ENCODE measurements around the gene PRSS2.

Gene PRSS2

GRCh38 chr7:142804728-142805207 lies 34.0 kb downstream of the PRSS2 start:
- DNase-seq: no peak

GRCh38 chr7:142805350-142806021 lies 34.7 kb downstream of the PRSS2 start:
- no peak for DNase-seq

GRCh38 chr7:142806022-142806356 lies 35.2 kb downstream of the PRSS2 start:
- DNase-seq: no peak

DNA sequence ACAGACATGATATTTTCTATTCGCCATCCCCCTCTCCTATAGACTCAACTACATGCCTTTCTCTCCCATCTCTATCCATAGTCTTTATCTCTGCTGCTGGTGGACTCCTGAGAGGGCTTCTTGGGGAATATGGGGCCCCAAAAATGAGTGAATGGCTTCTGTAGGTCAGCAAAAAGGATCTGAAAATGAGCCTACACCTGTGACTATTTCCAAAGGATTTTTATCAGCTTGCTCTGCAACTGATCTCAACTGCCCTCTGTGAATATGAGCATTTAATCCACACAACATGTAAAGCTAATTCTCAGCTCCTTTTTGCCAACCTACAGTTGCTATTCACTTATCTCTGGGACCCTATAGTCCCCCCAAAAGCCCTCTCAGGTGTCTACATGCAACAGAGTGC lies 36.2 kb downstream of the PRSS2 start:
- no peak for DNase-seq

- DNase-seq: peak; percentile 93
Measured at GRCh38 chr7:142807855-142808460, 37.2 kb downstream of the PRSS2 start.

GRCh38 chr7:142808461-142808801 lies 37.7 kb downstream of the PRSS2 start:
- no peak for DNase-seq

DNA sequence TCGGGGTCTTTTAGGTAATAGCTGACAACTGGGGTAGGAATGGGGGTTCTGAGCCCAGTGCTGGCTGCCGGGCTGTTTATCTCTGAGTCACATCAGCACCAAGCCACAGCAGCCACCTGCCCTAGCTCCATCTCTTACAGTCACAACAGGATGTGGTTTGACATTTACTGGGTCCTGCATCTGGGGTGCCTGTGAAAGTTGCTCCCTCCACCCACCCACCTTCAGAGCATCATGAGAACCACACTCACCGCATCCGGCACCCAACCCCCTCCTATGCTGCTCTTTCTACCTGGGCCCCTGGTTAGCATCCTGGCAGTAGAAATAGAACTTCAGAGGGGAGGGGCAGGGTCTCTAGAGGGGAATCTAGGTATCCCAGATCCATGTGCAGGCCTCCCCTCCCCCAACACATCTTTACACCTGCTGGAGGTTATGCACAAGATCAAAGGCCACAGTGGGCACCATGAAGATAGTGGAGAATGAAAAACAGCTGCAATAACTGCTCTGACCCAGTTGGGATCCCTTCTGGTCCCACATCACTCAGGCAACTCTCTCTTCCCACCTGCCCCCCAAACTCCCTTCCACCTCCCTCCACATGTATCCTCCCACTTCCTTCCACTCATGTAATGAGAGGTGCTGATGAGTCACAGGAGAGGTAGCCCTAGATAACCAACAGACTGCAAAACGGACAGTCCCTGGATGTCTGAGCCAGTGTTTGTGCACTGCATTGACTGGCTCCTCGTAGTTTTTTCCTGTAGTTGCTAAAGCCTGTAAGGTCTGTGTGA lies 38.2 kb downstream of the PRSS2 start:
- DNase-seq: peak; percentile 98

- DNase-seq: no peak
Measured at GRCh38 chr7:142809671-142810070, 38.9 kb downstream of the PRSS2 start.

GRCh38 chr7:142811154-142811737 lies 40.5 kb downstream of the PRSS2 start:
- peak; percentile 83 for DNase-seq

- DNase-seq: no peak
Measured at GRCh38 chr7:142812437-142813215, 41.9 kb downstream of the PRSS2 start.

DNA sequence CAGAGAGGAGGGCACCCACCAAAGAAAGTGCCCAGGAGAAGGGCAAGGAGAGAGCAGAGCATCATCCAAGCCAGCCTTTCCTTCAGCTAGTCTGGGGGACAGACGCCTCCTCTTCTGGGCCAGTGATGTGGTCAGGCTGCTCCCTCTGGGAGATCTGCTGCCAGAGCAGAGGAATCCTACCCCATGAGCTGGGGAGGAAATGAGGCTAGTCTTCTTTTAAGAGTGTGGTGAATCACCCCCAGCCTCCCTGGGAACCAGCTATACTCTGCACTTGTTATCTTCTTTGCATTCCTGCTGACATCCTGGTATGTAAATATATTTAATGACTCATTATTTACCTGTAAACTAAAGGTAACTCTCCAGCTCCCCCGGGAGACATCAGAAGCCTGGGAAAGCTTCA lies 42.5 kb downstream of the PRSS2 start:
- no peak for DNase-seq

GRCh38 chr7:142813699-142814098 lies 42.9 kb downstream of the PRSS2 start:
- DNase-seq: no peak

DNA sequence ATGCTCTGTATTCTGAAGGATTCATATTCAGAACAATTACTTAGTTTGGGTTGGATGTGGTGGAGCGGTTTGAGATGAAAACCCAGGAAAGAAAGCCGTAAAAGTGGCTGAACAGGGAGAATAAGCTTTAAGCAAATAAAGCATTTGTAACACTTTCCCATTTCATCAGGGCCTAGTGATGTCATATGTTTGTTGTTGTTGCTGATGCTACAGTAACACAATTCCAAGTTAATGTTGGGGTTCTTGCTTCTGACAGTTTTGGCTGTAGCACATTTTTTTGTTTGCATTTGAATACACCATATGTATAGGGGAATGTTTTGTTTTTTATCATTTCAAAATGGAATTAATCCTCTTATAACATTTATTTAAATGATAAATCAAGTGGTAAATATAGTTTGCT lies 43.7 kb downstream of the PRSS2 start:
- no peak for DNase-seq

DNA sequence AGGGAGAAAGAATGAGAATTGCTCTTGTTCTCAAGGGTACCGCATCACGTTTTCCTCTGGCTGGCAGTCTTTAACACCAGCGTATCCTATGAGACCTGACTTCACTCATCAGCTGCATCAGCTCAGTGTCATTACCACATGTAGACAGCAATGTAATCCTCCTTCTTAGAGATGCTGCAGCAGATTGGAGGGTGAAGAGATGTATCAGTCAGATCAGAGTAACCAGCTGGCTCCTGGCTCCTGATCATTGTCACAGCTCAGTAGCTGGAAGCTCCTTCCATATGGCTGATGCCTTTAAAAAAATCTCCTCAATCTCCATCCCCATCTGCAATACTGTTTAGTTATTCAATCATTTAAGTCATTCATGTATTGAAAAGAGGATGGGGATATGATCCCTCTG lies 44.4 kb downstream of the PRSS2 start:
- no peak for DNase-seq

- DNase-seq: no peak
Measured at GRCh38 chr7:142817506-142817905, 46.7 kb downstream of the PRSS2 start.

DNA sequence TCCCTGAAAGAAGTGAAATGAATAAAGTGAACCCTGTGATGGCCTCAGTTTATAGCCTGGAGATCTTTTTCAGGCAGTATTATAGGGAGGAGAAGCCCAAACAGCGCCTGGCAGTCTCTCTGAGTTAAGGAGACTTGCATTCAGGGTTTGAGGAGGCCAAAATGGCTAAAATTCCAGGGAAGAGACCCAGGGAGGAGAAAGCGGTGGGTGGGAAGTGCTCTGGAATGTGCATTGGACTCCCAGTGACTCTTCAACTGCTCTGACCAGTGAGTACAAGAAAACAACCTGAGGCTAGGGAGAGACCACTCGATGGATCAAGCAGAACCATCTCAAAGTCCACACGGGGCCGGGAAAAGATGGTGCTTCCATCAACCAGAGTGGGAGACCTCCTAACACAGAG lies 48.8 kb downstream of the PRSS2 start:
- no peak for DNase-seq

- DNase-seq: no peak
Measured at GRCh38 chr7:142822714-142823113, 51.9 kb downstream of the PRSS2 start.
